HepG2 (cell line): ENCODE data around the gene FMOD. TPM values are rescaled to one million over a fixed set of nuclear protein-coding genes. Genes with fewer than 3 reads are reported as not detected.

ENCODE experiments used
- ATAC-seq: fragments of 200-7000 bp; cut with Tn5 transposase; 3 replicates; pipeline ENCODE4 v1.9.1; 2020; ENCODE audit warnings: mild to moderate bottlenecking, moderate library complexity
- BruUV-seq: library from RNA; stranded (reverse); fragments of 400-500 nt; replicated peaks from 2 replicates; lab custom pipeline; 2021; lab: Mats Ljungman, UMichigan
- CTCF ChIA-PET: fragments of 300-600 bp; formaldehyde crosslinking; extraction: SDS; loops from one replicate; lab custom pipeline; 2021; ENCODE audit warnings: low total read pairs, inconsistent platforms, low intra/inter-chr PET ratio; lab: Yijun Ruan, JAX
- POLR2A ChIA-PET: fragments of 350-600 bp; sonication (Branson Sonifier 250); formaldehyde crosslinking; loops from one replicate; lab custom pipeline; 2020; ENCODE audit warnings: antibody characterized with exemption, inconsistent platforms; lab: Yijun Ruan, JAX
- DNase-seq: peaks from one replicate; pipeline ENCODE4 v3.0.0-alpha.2; 2015; ENCODE audit warnings: low spot score
- FAIRE-seq: peaks from 3 replicates; lab custom pipeline; 2011; peaks lifted over from hg19 to GRCh38; lab: Jason Lieb, UNC
- H2AFZ ChIP-seq: one replicate; pipeline ENCODE4 v1.6.1; 2011; ENCODE audit warnings: low read length, inconsistent platforms
- H3K27ac ChIP-seq: fragments of 300-600 bp; 3 replicates; pipeline ENCODE4 v1.8.0; 2011; ENCODE audit warnings: mixed run types, mild to moderate bottlenecking, mixed read lengths, low read length, inconsistent platforms; ENCODE audit not compliant: insufficient read depth; ENCODE audit errors: extremely low read length
- H3K27me3 ChIP-seq, 2 experiments: fragments of 200-600 bp in 1 of 2; 2 replicates in 1 of 2; 3 replicates in 1 of 2; pipeline versions ENCODE4 v1.6.0 to v1.8.0; 2011; ENCODE audit warnings: low read length in 2 of 2, mild to moderate bottlenecking in 2 of 2, moderate library complexity in 2 of 2, inconsistent platforms in 1 of 2; ENCODE audit not compliant: insufficient read depth in 2 of 2, control insufficient read depth in 1 of 2
- H3K36me3 ChIP-seq, 2 experiments: fragments of 200-600 bp in 1 of 2; replicated peaks in 1 of 2; 2 replicates in 1 of 2; 3 replicates in 1 of 2; pipeline versions ENCODE4 v1.5.1 to v1.8.0; 2011; ENCODE audit warnings: low read length in 2 of 2, inconsistent platforms in 1 of 2; ENCODE audit not compliant: insufficient read depth in 2 of 2, control insufficient read depth in 1 of 2
- H3K4me1 ChIP-seq: 2 replicates; pipeline ENCODE4 v1.5.1; 2012; ENCODE audit warnings: low read length, inconsistent platforms; ENCODE audit not compliant: insufficient read depth
- H3K4me2 ChIP-seq: 2 replicates; pipeline ENCODE4 v1.6.0; 2011; ENCODE audit warnings: low read depth, low read length, inconsistent platforms
- H3K4me3 ChIP-seq, 3 experiments: fragments of 200-600 bp in 1 of 3; sonication (generic), shearing (Covaris generic) in 1 of 3; replicated peaks in 1 of 3; 2 replicates each; pipeline ENCODE4 v1.5.1; 2011 to 2016; ENCODE audit warnings: low read length in 3 of 3, inconsistent platforms in 2 of 3, low read depth in 2 of 3, mild to moderate bottlenecking in 2 of 3, control low read depth in 1 of 3, mixed read lengths in 1 of 3; ENCODE audit not compliant: insufficient read depth in 1 of 3
- H3K79me2 ChIP-seq: one replicate; pipeline ENCODE4 v1.6.1; 2011; ENCODE audit warnings: low read length, inconsistent platforms; ENCODE audit not compliant: insufficient read depth
- H3K9ac ChIP-seq: 2 replicates; pipeline ENCODE4 v1.6.0; 2011; ENCODE audit warnings: mild to moderate bottlenecking, low read depth, low read length, inconsistent platforms; ENCODE audit not compliant: insufficient read depth
- H3K9me3 ChIP-seq: 2 replicates; pipeline ENCODE4 v1.5.1; 2012; ENCODE audit warnings: mild to moderate bottlenecking, low read length
- H4K20me1 ChIP-seq: 2 replicates; pipeline ENCODE4 v1.6.0; 2011; ENCODE audit warnings: inconsistent platforms, mild to moderate bottlenecking, low read length, moderate library complexity; ENCODE audit not compliant: insufficient read depth
- ATF7-NPFF ChIP-seq: sonication (generic); formaldehyde crosslinking; IDR thresholded peaks from 2 replicates; pipeline ENCODE4 v1.8.1; 2023; ENCODE audit warnings: mild to moderate bottlenecking, low read depth, missing genetic modification reagents, moderate library complexity
- GATAD1 ChIP-seq: IDR thresholded peaks from 2 replicates; pipeline ENCODE4 v1.6.1; 2016; ENCODE audit warnings: missing genetic modification reagents, missing compliant biosample characterization
- HNRNPK ChIP-seq: fragments of 200-400 bp; formaldehyde crosslinking; IDR thresholded peaks from 2 replicates; pipeline ENCODE4 v1.6.1; 2018; ENCODE audit warnings: low read length, low read depth, moderate library complexity, mild to moderate bottlenecking; ENCODE audit not compliant: poor library complexity, severe bottlenecking
- HNRNPLL ChIP-seq: fragments of 200-400 bp; formaldehyde crosslinking; IDR thresholded peaks from 2 replicates; pipeline ENCODE4 v1.6.1; 2017; ENCODE audit warnings: mild to moderate bottlenecking, low read depth, low read length; ENCODE audit not compliant: poor library complexity, severe bottlenecking
- NFIC ChIP-seq: IDR thresholded peaks from 2 replicates; pipeline ENCODE4 v1.6.1; 2012; ENCODE audit warnings: mild to moderate bottlenecking, low read length, inconsistent platforms
- PHB2 ChIP-seq: fragments of 450-650 bp; IDR thresholded peaks from 2 replicates; pipeline ENCODE4 v1.6.1; 2018; ENCODE audit not compliant: partially characterized antibody
- SRF ChIP-seq: IDR thresholded peaks from 2 replicates; pipeline ENCODE4 v1.6.1; 2011; ENCODE audit warnings: mild to moderate bottlenecking, low read depth, low read length, moderate library complexity
- YY1 ChIP-seq: IDR thresholded peaks from 2 replicates; pipeline ENCODE4 v1.6.1; 2011; ENCODE audit warnings: low read length, low read depth, moderate library complexity, mild to moderate bottlenecking; ENCODE audit not compliant: insufficient read depth, insufficient replicate concordance
- ZNF232 ChIP-seq: sonication (generic); formaldehyde crosslinking; IDR thresholded peaks from 2 replicates; pipeline ENCODE4 v1.4.0; 2020; ENCODE audit warnings: missing genetic modification reagents, borderline replicate concordance
- ZNF274 ChIP-seq: sonication (generic); formaldehyde crosslinking; IDR thresholded peaks from 2 replicates; pipeline ENCODE4 v1.5.1; 2020; ENCODE audit warnings: mild to moderate bottlenecking, missing genetic modification reagents
- ZNF513 ChIP-seq: sonication (generic); formaldehyde crosslinking; conservative IDR thresholded peaks from 2 replicates; pipeline ENCODE4 v1.5.0; 2020; ENCODE audit warnings: missing genetic modification reagents
- ZNF574 ChIP-seq: sonication (generic); formaldehyde crosslinking; IDR thresholded peaks from 2 replicates; pipeline ENCODE4 v1.4.0; 2020; ENCODE audit warnings: missing genetic modification reagents
- WGBS: methylation state at CpG from one replicate; pipeline ENCODE4 v1.1.6; 2017; ENCODE audit warnings: low lambda C conversion rate; 5-methylcytosine and 5-hydroxymethylcytosine counted together
- in situ Hi-C: cut with HindIII; loops from 2 replicates; pipeline ENCODE4 v1.10.0; 2017; ENCODE audit warnings: low pct_unique_long_range_greater_than_20kb; ENCODE audit not compliant: extremely low pct_ligation_motif_present
- intact Hi-C: fragments of 100-400 bp; cut with micrococcal nuclease; formaldehyde crosslinking; loops from one replicate; pipeline ENCODE4 v1.10.0; 2022; ENCODE audit not compliant: unreplicated experiment
- polyA plus RNA-seq, 8 experiments: library from polyadenylated mRNA; depleted of rRNA in 3 of 8; stranded (reverse) in 7 of 8; unstranded in 1 of 8; fragments of >200 nt; fragmentation: Illumina TruSeq in 4 of 8; extraction: Trizol in 4 of 8; gene quantifications; 2 replicates each; pipeline versions ENCODE4 v1.2.1 to v1.2.3, GENCODE V29; 2011 to 2016; ENCODE audit warnings: low read depth in 4 of 8, missing spikeins in 1 of 8, mixed read lengths in 1 of 8; ENCODE audit not compliant: insufficient read depth in 1 of 8
- total RNA-seq, 5 experiments: library from RNA; depleted of rRNA; stranded (reverse); fragments of >200 nt; fragmentation: Illumina TruSeq; extraction: Trizol; gene quantifications; 2 replicates each; pipeline ENCODE4 v1.2.3, GENCODE V29; 2016; ENCODE audit warnings: low read depth in 1 of 5
- TF ChIP-seq, protein P1 (sequence below): sonication (generic); formaldehyde crosslinking; IDR thresholded peaks from 2 replicates; pipeline ENCODE4 v1.5.1; 2020; ENCODE audit warnings: mild to moderate bottlenecking, missing genetic modification reagents
- TF ChIP-seq, protein P2 (sequence below): sonication (generic); formaldehyde crosslinking; IDR thresholded peaks from 2 replicates; pipeline ENCODE4 v1.4.0; 2020; ENCODE audit warnings: missing genetic modification reagents

FMOD gene
- total and polyA plus RNA-seq, 2 of the 13 experiments (the other 11 are each of a cell fraction or from before 2014, with no cell fraction given): 0.08 TPM; not detected in 1

GRCh38 chr1:203318229-203318517 is 32.7 kb downstream of the FMOD start:
- H4K20me1 ChIP-seq: no peaks in the 10 kb centered on the region
- ATAC-seq: no peak
- peaks cover 0 to 8% of the 10 kb centered on the region in 2 experiments; a peak in 2 of 5 replicates for H3K27me3 ChIP-seq
- ChIA-PET POLR2A (interaction anchor here (1.0 kb wide), 1 partner anchor 12 kb away, joined by 3 read pairs; no protein-coding TSS in a partner anchor), CTCF (no interaction called here)
- H3K9me3 ChIP-seq: no peaks in the 10 kb centered on the region
- in situ Hi-C loops (no loop called here), intact Hi-C loops (no loop called here)
- H3K27ac ChIP-seq: no peak overlapping the region
- H3K4me3 ChIP-seq: no peak overlapping the region
- no peak overlapping the region for H3K9ac ChIP-seq
- no peak for DNase-seq
- H3K4me2 ChIP-seq: no peak overlapping the region
- H3K79me2 ChIP-seq: no peaks in the 10 kb centered on the region
- no peak overlapping the region for H2AFZ ChIP-seq
- 42% methylated on average over 1 of the region's 1 CpG for WGBS
- no peak for TF ChIP-seq PHB2
- no peak for TF ChIP-seq HNRNPK
- TF ChIP-seq SRF: no peak
- no peak for TF ChIP-seq ZNF274
- no peak for TF ChIP-seq YY1
- TF ChIP-seq ZNF574 (CRISPR knock-in tag): no peak
- TF ChIP-seq ZNF513 (CRISPR knock-in tag): no peak
- no peak for TF ChIP-seq GATAD1 (CRISPR knock-in tag)
- TF ChIP-seq NFIC: no peak
- TF ChIP-seq HNRNPLL: no peak
- TF ChIP-seq, protein P1, sequence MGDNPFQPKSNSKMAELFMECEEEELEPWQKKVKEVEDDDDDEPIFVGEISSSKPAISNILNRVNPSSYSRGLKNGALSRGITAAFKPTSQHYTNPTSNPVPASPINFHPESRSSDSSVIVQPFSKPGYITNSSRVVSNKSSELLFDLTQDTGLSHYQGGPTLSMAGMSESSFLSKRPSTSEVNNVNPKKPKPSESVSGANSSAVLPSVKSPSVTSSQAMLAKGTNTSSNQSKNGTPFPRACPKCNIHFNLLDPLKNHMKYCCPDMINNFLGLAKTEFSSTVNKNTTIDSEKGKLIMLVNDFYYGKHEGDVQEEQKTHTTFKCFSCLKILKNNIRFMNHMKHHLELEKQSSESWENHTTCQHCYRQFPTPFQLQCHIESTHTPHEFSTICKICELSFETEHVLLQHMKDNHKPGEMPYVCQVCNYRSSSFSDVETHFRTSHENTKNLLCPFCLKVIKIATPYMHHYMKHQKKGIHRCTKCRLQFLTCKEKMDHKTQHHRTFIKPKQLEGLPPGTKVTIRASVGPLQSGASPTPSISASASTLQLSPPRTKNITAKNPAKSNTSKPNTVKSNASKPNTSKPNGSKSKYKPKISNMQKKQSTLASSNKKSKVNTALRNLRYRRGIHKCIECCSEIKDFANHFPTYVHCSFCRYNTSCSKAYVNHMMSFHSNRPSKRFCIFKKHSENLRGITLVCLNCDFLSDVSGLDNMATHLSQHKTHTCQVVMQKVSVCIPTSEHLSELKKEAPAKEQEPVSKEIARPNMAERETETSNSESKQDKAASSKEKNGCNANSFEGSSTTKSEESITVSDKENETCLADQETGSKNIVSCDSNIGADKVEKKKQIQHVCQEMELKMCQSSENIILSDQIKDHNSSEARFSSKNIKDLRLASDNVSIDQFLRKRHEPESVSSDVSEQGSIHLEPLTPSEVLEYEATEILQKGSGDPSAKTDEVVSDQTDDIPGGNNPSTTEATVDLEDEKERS: no peak
- no peak for TF ChIP-seq ZNF232 (CRISPR knock-in tag)
- TF ChIP-seq ATF7-NPFF (CRISPR knock-in tag): no peak
- TF ChIP-seq, protein P2, sequence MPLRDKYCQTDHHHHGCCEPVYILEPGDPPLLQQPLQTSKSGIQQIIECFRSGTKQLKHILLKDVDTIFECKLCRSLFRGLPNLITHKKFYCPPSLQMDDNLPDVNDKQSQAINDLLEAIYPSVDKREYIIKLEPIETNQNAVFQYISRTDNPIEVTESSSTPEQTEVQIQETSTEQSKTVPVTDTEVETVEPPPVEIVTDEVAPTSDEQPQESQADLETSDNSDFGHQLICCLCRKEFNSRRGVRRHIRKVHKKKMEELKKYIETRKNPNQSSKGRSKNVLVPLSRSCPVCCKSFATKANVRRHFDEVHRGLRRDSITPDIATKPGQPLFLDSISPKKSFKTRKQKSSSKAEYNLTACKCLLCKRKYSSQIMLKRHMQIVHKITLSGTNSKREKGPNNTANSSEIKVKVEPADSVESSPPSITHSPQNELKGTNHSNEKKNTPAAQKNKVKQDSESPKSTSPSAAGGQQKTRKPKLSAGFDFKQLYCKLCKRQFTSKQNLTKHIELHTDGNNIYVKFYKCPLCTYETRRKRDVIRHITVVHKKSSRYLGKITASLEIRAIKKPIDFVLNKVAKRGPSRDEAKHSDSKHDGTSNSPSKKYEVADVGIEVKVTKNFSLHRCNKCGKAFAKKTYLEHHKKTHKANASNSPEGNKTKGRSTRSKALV (CRISPR knock-in tag): no peak
- FAIRE-seq: no peak
- H3K4me1 ChIP-seq: peaks cover 7% of the 10 kb centered on the region; the same call in 1 of the 2 replicates
- no peaks in the 10 kb centered on the region for H3K36me3 ChIP-seq
- no TSS peak for BruUV-seq
